Subcutaneous abdominal adipose tissue (tissue), 5 donors: ENCODE measurements around the gene SLC25A40.
"Not testable (repeated sequence)": the region's sequence is repeated elsewhere in the genome, so short reads cannot be mapped to it uniquely, and the experiment has no call there.

Experiments
- H3K27ac ChIP-seq: one replicate; pipeline ENCODE4 v1.7.0; 2013; ENCODE audit warnings: low read depth, mild to moderate bottlenecking, inconsistent platforms, low read length, moderate library complexity
- H3K27me3 ChIP-seq, 5 donors: one replicate each; pipeline ENCODE4 v1.7.0; 2013; ENCODE audit warnings: low read length in 5 of 5, inconsistent platforms in 1 of 5; ENCODE audit not compliant: control insufficient read depth in 5 of 5, insufficient read depth in 4 of 5
- H3K36me3 ChIP-seq, 5 donors: one replicate each; pipeline ENCODE4 v1.7.0; 2013; ENCODE audit warnings: low read length in 5 of 5; ENCODE audit not compliant: control insufficient read depth in 5 of 5, insufficient read depth in 5 of 5
- H3K4me1 ChIP-seq, 5 donors: one replicate each; pipeline ENCODE4 v1.7.0; 2013; ENCODE audit warnings: low read length in 5 of 5, mild to moderate bottlenecking in 3 of 5, moderate library complexity in 1 of 5; ENCODE audit not compliant: control insufficient read depth in 5 of 5, insufficient read depth in 5 of 5
- H3K4me3 ChIP-seq, 5 donors: one replicate each; pipeline ENCODE4 v1.7.0; 2013; ENCODE audit warnings: low read length in 5 of 5, low read depth in 1 of 5
- H3K9ac ChIP-seq, 5 donors: one replicate each; pipeline ENCODE4 v1.7.0; 2013; ENCODE audit warnings: low read length in 5 of 5, mild to moderate bottlenecking in 4 of 5, moderate library complexity in 3 of 5
- H3K9me3 ChIP-seq, 5 donors: one replicate each; pipeline ENCODE4 v1.7.0; 2013; ENCODE audit warnings: low read length in 5 of 5; ENCODE audit not compliant: control insufficient read depth in 5 of 5
- donor health status: healthy.
- donor health status: healthy.
- donor health status: healthy.
- donor health status: healthy.
- donor health status: healthy.

The SLC25A40 gene

GRCh38 chr7:87876040-87876868 lies at the start of gene SLC25A40, which contains the start of gene DBF4:
TSS of gene SLC25A40 (minus strand) at chr7:87876360. CDS start at chr7:87858727, 17,633 bp downstream.
TSS of gene DBF4 (plus strand) at chr7:87876493. CDS start at chr7:87876733, 240 bp downstream.
- Histone ChIP-seq H3K9me3 (peaks cover 0 to under 1% (median 0%) of the 10 kb centered on the region in 5 donors), H3K36me3 (peaks cover 0 to 4% (median 0%) of the 10 kb centered on the region in 5 donors), H3K9ac (peak within 1 kb of the TSS; percentile 78 to 92 (median 81)), H3K27ac (peak within 1 kb of the TSS; percentile 88), H3K27me3 (no peaks in the 10 kb centered on the region), H3K4me1 (peaks cover 0 to 31% (median 28%) of the 10 kb centered on the region in 5 donors), H3K4me3 (peak within 1 kb of the TSS; percentile 87 to 91 (median 91))

GRCh38 chr7:87922759-87923395 lies 46.7 kb upstream of the SLC25A40 start:
- H3K36me3 ChIP-seq, H3K27me3 ChIP-seq, H3K9ac ChIP-seq, H3K27ac ChIP-seq, H3K4me1 ChIP-seq, H3K4me3 ChIP-seq, H3K9me3 ChIP-seq: not testable (repeated sequence)

GRCh38 chr7:87920578-87920977 lies 44.4 kb upstream of the SLC25A40 start:
- H3K36me3 ChIP-seq: no peaks in the 10 kb centered on the region
- H3K9me3 ChIP-seq: no peaks in the 10 kb centered on the region
- no peak overlapping the region for H3K27ac ChIP-seq
- H3K9ac ChIP-seq: no peak overlapping the region
- no peaks in the 10 kb centered on the region for H3K27me3 ChIP-seq
- H3K4me1 ChIP-seq: no peaks in the 10 kb centered on the region
- no peak overlapping the region for H3K4me3 ChIP-seq

- Histone ChIP-seq H3K27ac (no peak overlapping the region), H3K36me3 (no peaks in the 10 kb centered on the region), H3K4me1 (no peaks in the 10 kb centered on the region), H3K27me3 (no peaks in the 10 kb centered on the region), H3K9ac (no peak overlapping the region), H3K9me3 (no peaks in the 10 kb centered on the region), H3K4me3 (no peak overlapping the region)
Measured at GRCh38 chr7:87919875-87920274, 43.7 kb upstream of the SLC25A40 start.

- Histone ChIP-seq H3K9me3 (no peaks in the 10 kb centered on the region), H3K4me3 (no peak overlapping the region), H3K36me3 (no peaks in the 10 kb centered on the region), H3K4me1 (no peaks in the 10 kb centered on the region), H3K27ac (no peak overlapping the region), H3K9ac (no peak overlapping the region), H3K27me3 (no peaks in the 10 kb centered on the region)
Measured at GRCh38 chr7:87918740-87919139, 42.6 kb upstream of the SLC25A40 start.

- Histone ChIP-seq H3K4me3 (no peak overlapping the region), H3K9ac (no peak overlapping the region), H3K27ac (no peak overlapping the region), H3K36me3 (peaks cover 0 to 3% (median 0%) of the 10 kb centered on the region in 5 donors), H3K27me3 (no peaks in the 10 kb centered on the region), H3K4me1 (peaks cover 0 to 2% (median 0%) of the 10 kb centered on the region in 5 donors), H3K9me3 (no peaks in the 10 kb centered on the region)
Measured at GRCh38 chr7:87912121-87912520, 36.0 kb upstream of the SLC25A40 start.

GRCh38 chr7:87908814-87909213 lies 32.7 kb upstream of the SLC25A40 start:
- not testable (repeated sequence) for H3K9ac ChIP-seq, H3K27ac ChIP-seq, H3K4me3 ChIP-seq, H3K36me3 ChIP-seq, H3K27me3 ChIP-seq, H3K4me1 ChIP-seq, H3K9me3 ChIP-seq

GRCh38 chr7:87907136-87907906 lies 31.2 kb upstream of the SLC25A40 start:
- not testable (repeated sequence) for H3K4me3 ChIP-seq, H3K9me3 ChIP-seq, H3K9ac ChIP-seq, H3K36me3 ChIP-seq, H3K27me3 ChIP-seq, H3K27ac ChIP-seq, H3K4me1 ChIP-seq

- H3K9ac ChIP-seq: no peak overlapping the region
- peaks cover 0 to 10% (median 2%) of the 10 kb centered on the region in 5 donors for H3K36me3 ChIP-seq
- H3K27me3 ChIP-seq: no peaks in the 10 kb centered on the region
- no peak overlapping the region for H3K4me3 ChIP-seq
- H3K4me1 ChIP-seq: no peaks in the 10 kb centered on the region
- H3K27ac ChIP-seq: no peak overlapping the region
- no peaks in the 10 kb centered on the region for H3K9me3 ChIP-seq
Measured at GRCh38 chr7:87899255-87899654, 23.1 kb upstream of the SLC25A40 start.

GRCh38 chr7:87895363-87895762 lies 19.2 kb upstream of the SLC25A40 start:
- no peak overlapping the region for H3K4me3 ChIP-seq
- no peak overlapping the region for H3K9ac ChIP-seq
- no peaks in the 10 kb centered on the region for H3K9me3 ChIP-seq
- H3K36me3 ChIP-seq: peaks cover 0 to 10% (median 2%) of the 10 kb centered on the region in 5 donors
- no peak overlapping the region for H3K27ac ChIP-seq
- no peaks in the 10 kb centered on the region for H3K4me1 ChIP-seq
- no peaks in the 10 kb centered on the region for H3K27me3 ChIP-seq
